Mesothelial cell of epicardium (in vitro differentiated cells): ENCODE results near the gene NEK1. TPM values are rescaled to one million over a fixed set of nuclear protein-coding genes. Genes with fewer than 3 reads are reported as not detected.

ENCODE experiments used
- DNase-seq, 2 experiments: peaks; one replicate each; pipeline ENCODE4 v3.0.0; 2021; ENCODE audit warnings: low spot score in 2 of 2; ENCODE audit not compliant: unreplicated experiment in 2 of 2
- H3K27ac Mint-ChIP-seq: 2 replicates; pipeline ENCODE4 v1.8.0; 2021; ENCODE audit warnings: mixed read lengths
- H3K27me3 Mint-ChIP-seq: 2 replicates; pipeline ENCODE4 v1.8.0; 2021; ENCODE audit warnings: low read depth, mixed read lengths
- H3K36me3 Mint-ChIP-seq: 2 replicates; pipeline ENCODE4 v1.8.0; 2021; ENCODE audit warnings: mixed read lengths
- H3K4me1 Mint-ChIP-seq: 2 replicates; pipeline ENCODE4 v1.8.0; 2021; ENCODE audit warnings: mixed read lengths
- H3K4me3 Mint-ChIP-seq: 2 replicates; pipeline ENCODE4 v1.8.0; 2021; ENCODE audit warnings: mild to moderate bottlenecking, moderate library complexity, mixed read lengths
- H3K9me3 Mint-ChIP-seq: 2 replicates; pipeline ENCODE4 v1.8.0; 2021; ENCODE audit warnings: mixed read lengths
- total RNA-seq: library from RNA; stranded (reverse); gene quantifications from 3 replicates; pipeline ENCODE4 v1.2.1, GENCODE V29; 2021
- TF ChIP-seq, protein P1 (sequence below): fragments of 200-600 bp; sonication (generic); IDR thresholded peaks from one replicate; pipeline ENCODE4 v1.5.0; 2021; ENCODE audit warnings: antibody characterized with exemption; ENCODE audit not compliant: unreplicated experiment

NEK1 gene
- total RNA-seq, 1 donor from 2014 or later = 21.3 TPM

DNA sequence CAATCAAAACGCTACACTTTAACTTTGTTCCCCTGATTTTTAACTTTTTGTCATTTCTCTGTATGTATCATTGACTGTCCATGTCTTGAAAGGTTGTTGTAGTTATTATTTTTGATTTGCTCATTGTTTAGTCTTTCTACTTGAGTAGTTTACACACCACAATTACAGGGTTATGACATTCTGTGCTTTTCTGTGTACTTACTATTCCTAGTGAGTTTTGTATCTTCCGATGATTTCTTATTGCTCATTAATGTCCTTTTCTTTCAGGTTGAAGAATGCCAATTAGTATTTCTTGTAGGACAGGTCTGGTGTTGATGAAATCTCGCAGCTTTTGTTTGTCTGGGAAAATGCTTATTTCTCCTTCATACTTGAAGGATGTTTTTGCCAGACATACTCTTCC is 252.4 kb downstream of the NEK1 start:
- H3K4me3 Mint-ChIP-seq = no peak overlapping the region
- H3K27me3 Mint-ChIP-seq = peaks cover 7% of the 10 kb centered on the region
- TF ChIP-seq, protein P1, sequence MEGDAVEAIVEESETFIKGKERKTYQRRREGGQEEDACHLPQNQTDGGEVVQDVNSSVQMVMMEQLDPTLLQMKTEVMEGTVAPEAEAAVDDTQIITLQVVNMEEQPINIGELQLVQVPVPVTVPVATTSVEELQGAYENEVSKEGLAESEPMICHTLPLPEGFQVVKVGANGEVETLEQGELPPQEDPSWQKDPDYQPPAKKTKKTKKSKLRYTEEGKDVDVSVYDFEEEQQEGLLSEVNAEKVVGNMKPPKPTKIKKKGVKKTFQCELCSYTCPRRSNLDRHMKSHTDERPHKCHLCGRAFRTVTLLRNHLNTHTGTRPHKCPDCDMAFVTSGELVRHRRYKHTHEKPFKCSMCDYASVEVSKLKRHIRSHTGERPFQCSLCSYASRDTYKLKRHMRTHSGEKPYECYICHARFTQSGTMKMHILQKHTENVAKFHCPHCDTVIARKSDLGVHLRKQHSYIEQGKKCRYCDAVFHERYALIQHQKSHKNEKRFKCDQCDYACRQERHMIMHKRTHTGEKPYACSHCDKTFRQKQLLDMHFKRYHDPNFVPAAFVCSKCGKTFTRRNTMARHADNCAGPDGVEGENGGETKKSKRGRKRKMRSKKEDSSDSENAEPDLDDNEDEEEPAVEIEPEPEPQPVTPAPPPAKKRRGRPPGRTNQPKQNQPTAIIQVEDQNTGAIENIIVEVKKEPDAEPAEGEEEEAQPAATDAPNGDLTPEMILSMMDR = no peak
- no peaks in the 10 kb centered on the region for H3K36me3 Mint-ChIP-seq
- peaks cover 20% of the 10 kb centered on the region for H3K9me3 Mint-ChIP-seq
- DNase-seq = no peak
- no peaks in the 10 kb centered on the region for H3K4me1 Mint-ChIP-seq
- no peak overlapping the region for H3K27ac Mint-ChIP-seq

DNA sequence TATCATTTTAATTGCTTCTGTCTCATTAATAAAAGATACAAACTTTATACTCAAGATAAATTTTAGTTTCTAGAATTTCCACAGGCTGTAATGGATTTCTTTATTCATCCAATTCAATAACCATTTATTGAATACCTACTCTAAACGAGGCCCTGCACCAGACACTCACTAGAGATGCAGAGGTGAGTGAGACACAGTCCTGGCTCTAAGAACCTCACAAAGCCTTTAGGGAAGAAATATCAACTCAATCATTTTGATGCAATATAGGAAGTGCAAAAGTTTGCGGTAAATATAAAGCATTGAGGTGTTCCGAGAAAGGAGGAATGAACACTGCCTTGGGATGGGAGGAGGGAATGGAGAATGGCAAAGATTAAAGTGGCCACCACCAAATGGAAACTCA is 260.0 kb downstream of the NEK1 start:
- TF ChIP-seq, protein P1 = no peak
- no peak overlapping the region for H3K27ac Mint-ChIP-seq
- no peak for DNase-seq

DNA sequence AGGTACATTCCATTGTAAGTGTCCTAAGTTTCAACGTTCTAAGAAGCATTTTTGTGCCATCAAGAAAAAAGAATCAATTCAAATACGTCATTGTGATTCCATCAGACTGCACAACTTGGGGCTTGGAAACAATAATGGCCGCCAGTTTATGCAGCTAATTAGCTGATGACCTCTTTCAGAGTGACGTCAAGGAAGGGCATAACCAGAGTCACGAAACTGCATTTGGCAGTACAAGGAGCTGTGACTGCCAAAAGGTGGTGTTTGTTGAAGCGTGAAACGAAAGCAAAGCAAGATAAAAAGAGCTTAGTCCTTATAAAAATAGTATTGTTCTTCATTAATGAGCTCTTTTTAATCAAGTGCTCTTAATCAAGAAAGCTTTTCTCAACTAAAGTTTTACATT is 260.5 kb downstream of the NEK1 start:
- Mint-ChIP-seq H3K4me3 (no peak overlapping the region), H3K9me3 (peaks cover 3% of the 10 kb centered on the region), H3K36me3 (no peaks in the 10 kb centered on the region), H3K4me1 (peaks cover 3% of the 10 kb centered on the region), H3K27ac (no peak overlapping the region), H3K27me3 (no peaks in the 10 kb centered on the region)
- no peak for DNase-seq
- TF ChIP-seq, protein P1 = no peak

More for the DNA sequence above, 260.0 kb downstream of the NEK1 start:
- Mint-ChIP-seq H3K36me3 (no peaks in the 10 kb centered on the region), H3K4me1 (peaks cover 3% of the 10 kb centered on the region), H3K27me3 (no peaks in the 10 kb centered on the region), H3K9me3 (peaks cover 3% of the 10 kb centered on the region), H3K4me3 (no peak overlapping the region)

DNA sequence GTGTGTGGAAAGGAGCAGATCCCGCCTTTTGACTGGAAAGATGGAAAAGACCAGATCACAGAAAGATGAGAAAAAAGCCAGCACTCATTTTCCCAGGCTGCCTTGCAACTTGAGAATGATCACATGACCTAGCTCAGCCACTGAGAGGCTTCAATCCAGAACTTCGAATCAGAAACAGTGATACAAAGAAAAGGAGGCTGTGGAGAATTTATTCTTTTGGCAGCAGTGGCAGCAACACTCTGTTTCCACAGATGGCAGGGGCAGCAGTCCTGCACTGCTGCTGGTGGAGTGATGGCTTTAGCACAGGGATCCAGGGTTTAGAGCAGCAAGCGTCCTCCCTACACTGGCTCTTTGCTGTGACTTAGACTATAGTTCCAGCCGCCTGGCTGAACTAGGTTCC is 263.8 kb downstream of the NEK1 start:
- no peaks in the 10 kb centered on the region for H3K36me3 Mint-ChIP-seq
- no peak for DNase-seq
- no peak overlapping the region for H3K4me3 Mint-ChIP-seq
- peaks cover 6% of the 10 kb centered on the region for H3K27me3 Mint-ChIP-seq
- no peak overlapping the region for H3K27ac Mint-ChIP-seq
- peaks cover 3% of the 10 kb centered on the region for H3K4me1 Mint-ChIP-seq
- TF ChIP-seq, protein P1 = no peak
- H3K9me3 Mint-ChIP-seq = no peaks in the 10 kb centered on the region

DNA sequence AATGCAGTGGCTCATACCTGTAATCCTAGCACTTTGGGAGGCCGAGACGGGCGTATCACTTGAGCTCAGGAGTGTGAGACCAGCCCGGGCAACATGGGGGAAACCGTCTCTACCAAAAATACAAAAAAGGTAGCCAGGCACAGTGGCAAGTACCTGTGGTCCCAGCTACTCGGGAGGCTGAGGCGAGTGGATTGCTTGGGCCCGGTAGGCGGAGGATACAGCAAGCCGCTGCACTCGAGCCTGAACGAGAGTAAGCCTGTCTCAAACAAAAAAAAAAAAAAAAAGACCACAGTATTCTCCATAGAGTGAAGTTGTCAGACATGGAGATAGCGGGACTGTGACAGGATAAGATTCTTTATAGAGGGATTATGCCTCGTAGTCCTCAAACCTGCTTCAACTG is 265.5 kb downstream of the NEK1 start:
- no peak overlapping the region for H3K4me3 Mint-ChIP-seq
- H3K9me3 Mint-ChIP-seq = no peaks in the 10 kb centered on the region
- H3K27ac Mint-ChIP-seq = no peak overlapping the region
- DNase-seq = no peak
- peaks cover 3% of the 10 kb centered on the region for H3K4me1 Mint-ChIP-seq
- no peaks in the 10 kb centered on the region for H3K36me3 Mint-ChIP-seq
- H3K27me3 Mint-ChIP-seq = peaks cover 16% of the 10 kb centered on the region
- TF ChIP-seq, protein P1 = no peak

DNA sequence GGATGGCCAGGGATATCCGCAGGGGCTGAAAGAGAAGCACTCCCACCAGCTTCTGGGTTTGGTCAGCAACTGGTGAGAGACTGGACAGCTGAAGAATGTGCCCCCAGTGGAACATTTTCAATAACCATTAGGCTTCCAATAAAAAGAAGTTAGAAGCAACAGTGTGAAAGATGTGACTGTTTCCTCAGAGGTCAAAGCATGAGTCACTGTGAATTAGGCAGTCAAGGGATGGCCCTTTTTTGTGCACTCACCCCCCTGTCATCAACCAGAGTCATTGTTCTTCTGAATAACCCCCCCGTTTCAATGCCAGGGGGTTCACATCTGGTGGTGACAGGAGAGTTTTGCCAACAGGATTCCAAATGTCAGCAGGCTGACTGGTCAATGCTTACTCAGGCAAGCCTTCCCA is 267.1 kb downstream of the NEK1 start:
- DNase-seq = no peak
- H3K36me3 Mint-ChIP-seq = no peaks in the 10 kb centered on the region
- no peak overlapping the region for H3K4me3 Mint-ChIP-seq
- H3K27ac Mint-ChIP-seq = no peak overlapping the region
- H3K9me3 Mint-ChIP-seq = no peaks in the 10 kb centered on the region
- H3K27me3 Mint-ChIP-seq = peaks cover 30% of the 10 kb centered on the region
- H3K4me1 Mint-ChIP-seq = no peaks in the 10 kb centered on the region
- TF ChIP-seq, protein P1 = no peak
